Activated CD8-positive, alpha-beta memory T cell treated with anti-CD3 and anti-CD28 coated beads, Interleukin-2, amount 50 U/mL, for 1 hour (primary cell): ENCODE data around the gene SLC25A53.
"Not testable (repeated sequence)": the region's sequence is repeated elsewhere in the genome, so short reads cannot be mapped to it uniquely, and the experiment has no call there.

ENCODE experiments used
- DNase-seq: peaks from one replicate; pipeline ENCODE4 v3.0.0-alpha.2; 2020; ENCODE audit errors: extremely low read depth

The SLC25A53 gene

GRCh38 chrX:104075778-104076445 lies 80.9 kb downstream of the SLC25A53 start, which contains the start of gene TMSB15C:
Gene TMSB15C (minus strand): TSS chrX:104076236.
- DNase-seq, result not testable (repeated sequence)

- DNase-seq, result not testable (repeated sequence)
Measured at GRCh38 chrX:104062636-104063035, 94.2 kb downstream of the SLC25A53 start.

- DNase-seq, result not testable (repeated sequence)
Measured at GRCh38 chrX:104054956-104055355, 101.9 kb downstream of the SLC25A53 start.
